GM23338 (cell line): ENCODE data around the gene GAB2. TPM values are rescaled to one million over a fixed set of nuclear protein-coding genes. Genes with fewer than 3 reads are reported as not detected.

Source experiments
- ATAC-seq: fragments of 200-7000 bp; cut with Tn5 transposase; 3 replicates; pipeline ENCODE4 v1.9.1; 2020
- DNase-seq: peaks from one replicate; pipeline ENCODE4 v3.0.0-alpha.2; 2015; ENCODE audit warnings: low spot score
- H2AFZ ChIP-seq: fragments of 200-600 bp; sonication (generic); 2 replicates; pipeline ENCODE4 v1.8.0; 2016; ENCODE audit warnings: antibody characterized with exemption, mild to moderate bottlenecking, moderate library complexity
- H3F3A ChIP-seq: fragments of 200-600 bp; sonication (generic); replicated peaks from 2 replicates; pipeline ENCODE4 v1.8.0; 2017; ENCODE audit warnings: antibody characterized with exemption, mixed run types, low read depth
- H3K27ac ChIP-seq: fragments of 200-600 bp; sonication (generic); 2 replicates; pipeline ENCODE4 v1.6.1; 2016; ENCODE audit warnings: low read depth
- H3K27me3 ChIP-seq: fragments of 200-600 bp; sonication (generic); 2 replicates; pipeline ENCODE4 v1.8.0; 2016; ENCODE audit warnings: mild to moderate bottlenecking, mixed run types, moderate library complexity; ENCODE audit not compliant: insufficient read depth
- H3K36me3 ChIP-seq: fragments of 200-600 bp; sonication (generic); 2 replicates; pipeline ENCODE4 v1.8.0; 2016; ENCODE audit warnings: mild to moderate bottlenecking; ENCODE audit not compliant: insufficient read depth
- H3K4me1 ChIP-seq: fragments of 200-600 bp; sonication (generic); 2 replicates; pipeline ENCODE4 v1.8.0; 2016; ENCODE audit warnings: mild to moderate bottlenecking, moderate library complexity; ENCODE audit not compliant: insufficient read depth
- H3K4me2 ChIP-seq: fragments of 200-600 bp; sonication (generic); 2 replicates; pipeline ENCODE4 v1.7.1; 2017; ENCODE audit warnings: mixed run types
- H3K4me3 ChIP-seq: fragments of 200-600 bp; sonication (generic); 2 replicates; pipeline ENCODE4 v1.6.1; 2016; ENCODE audit warnings: mixed run types
- H3K79me2 ChIP-seq: fragments of 200-600 bp; sonication (generic); replicated peaks from 2 replicates; pipeline ENCODE4 v1.8.0; 2017; ENCODE audit warnings: mild to moderate bottlenecking; ENCODE audit not compliant: insufficient read depth
- H3K9me2 ChIP-seq: fragments of 200-600 bp; sonication (generic); 2 replicates; pipeline ENCODE4 v1.8.0; 2017; ENCODE audit not compliant: insufficient read depth
- H4K20me1 ChIP-seq: fragments of 200-600 bp; sonication (generic); replicated peaks from 2 replicates; pipeline ENCODE4 v1.8.0; 2017; ENCODE audit warnings: mild to moderate bottlenecking; ENCODE audit not compliant: insufficient read depth
- H3K27ac Mint-ChIP-seq: 2 replicates; pipeline ENCODE4 v1.8.0; 2020; ENCODE audit warnings: inconsistent platforms, mild to moderate bottlenecking, moderate library complexity, mixed read lengths
- H3K27me3 Mint-ChIP-seq: 3 replicates; pipeline ENCODE4 v1.8.0; 2022; ENCODE audit warnings: low read depth, mild to moderate bottlenecking, moderate library complexity, mixed read lengths, inconsistent platforms; ENCODE audit not compliant: insufficient read depth, poor library complexity
- H3K36me3 Mint-ChIP-seq: 3 replicates; pipeline ENCODE4 v1.8.0; 2021; ENCODE audit warnings: low read depth, mild to moderate bottlenecking, inconsistent platforms, moderate library complexity, mixed read lengths
- H3K4me1 Mint-ChIP-seq: 3 replicates; pipeline ENCODE4 v1.8.0; 2020; ENCODE audit warnings: mild to moderate bottlenecking, inconsistent platforms, mixed read lengths
- H3K4me3 Mint-ChIP-seq: 3 replicates; pipeline ENCODE4 v1.8.0; 2021; ENCODE audit warnings: moderate library complexity, mild to moderate bottlenecking, inconsistent platforms, mixed read lengths
- H3K9me3 Mint-ChIP-seq: 3 replicates; pipeline ENCODE4 v1.8.0; 2020; ENCODE audit warnings: moderate library complexity, mild to moderate bottlenecking, inconsistent platforms, mixed read lengths
- CREB1 ChIP-seq: fragments of 250-450 bp; sonication (Bioruptor Pico); IDR thresholded peaks from 2 replicates; pipeline ENCODE4 v1.5.0; 2020; ENCODE audit warnings: low read depth, mild to moderate bottlenecking, moderate library complexity
- ETS1 ChIP-seq: IDR thresholded peaks from 2 replicates; pipeline ENCODE4 v1.6.1; 2016; ENCODE audit warnings: antibody characterized with exemption
- EZH2 ChIP-seq: fragments of 200-600 bp; sonication (generic); IDR thresholded peaks from one replicate; pipeline ENCODE4 v1.8.0; 2017; ENCODE audit warnings: antibody characterized with exemption, mild to moderate bottlenecking, low read depth; ENCODE audit not compliant: unreplicated experiment
- JUNB ChIP-seq: IDR thresholded peaks from one replicate; pipeline ENCODE4 v1.6.1; 2016; ENCODE audit warnings: antibody characterized with exemption; ENCODE audit not compliant: unreplicated experiment
- POLR2AphosphoS5 ChIP-seq: IDR thresholded peaks from 2 replicates; pipeline ENCODE4 v1.6.1; 2016; ENCODE audit warnings: antibody characterized with exemption, low read depth
- REST ChIP-seq: IDR thresholded peaks from one replicate; pipeline ENCODE4 v1.6.1; 2018; ENCODE audit warnings: antibody characterized with exemption; ENCODE audit not compliant: unreplicated experiment
- ZNF114 ChIP-seq: fragments of 250-450 bp; sonication (Bioruptor Pico); IDR thresholded peaks from 2 replicates; pipeline ENCODE4 v1.5.0; 2020; ENCODE audit warnings: mild to moderate bottlenecking, moderate library complexity
- polyA plus RNA-seq: library from polyadenylated mRNA; unstranded; fragments of >200 nt; fragmentation: Nextera tagmentation; extraction: Ambion mirVana; gene quantifications from 2 replicates; pipeline ENCODE4 v1.2.1, GENCODE V29; 2016
- total RNA-seq: library from RNA; depleted of rRNA; stranded (reverse); fragments of >200 nt; shearing (Covaris generic); gene quantifications from 2 replicates; pipeline ENCODE4 v1.2.3, GENCODE V29; 2014

Gene GAB2
- total and polyA plus RNA-seq, 2 experiments from 2014 or later: 2.0 to 10.8 TPM

- Mint-ChIP-seq H3K27ac (no peak overlapping the region), H3K36me3 (peaks cover 5% of the 10 kb centered on the region; the same call in 2 of the 3 replicates), H3K27me3 (no peaks in the 10 kb centered on the region), H3K4me1 (peaks cover 6% of the 10 kb centered on the region; the same call in 2 of the 3 replicates), H3K9me3 (peaks cover 4% of the 10 kb centered on the region; the same call in 1 of the 3 replicates), H3K4me3 (no peak overlapping the region)
- no peaks in the 10 kb centered on the region for H3F3A ChIP-seq
- H3K36me3 ChIP-seq: no peaks in the 10 kb centered on the region
- H3K4me2 ChIP-seq: no peak overlapping the region
- no peak for DNase-seq
- no peak for ATAC-seq
- no peak overlapping the region for H2AFZ ChIP-seq
- H3K27ac ChIP-seq: no peak overlapping the region
- no peaks in the 10 kb centered on the region for H3K27me3 ChIP-seq
- H4K20me1 ChIP-seq: no peaks in the 10 kb centered on the region
- 0 out of 2 replicates have a peak, but pooled peaks cover 5% of the 10 kb centered on the region for H3K9me2 ChIP-seq
- no peaks in the 10 kb centered on the region for H3K4me1 ChIP-seq
- TF ChIP-seq ETS1: no peak
- TF ChIP-seq JUNB: no peak
- TF ChIP-seq POLR2AphosphoS5: no peak
- no peaks in the 10 kb centered on the region for H3K79me2 ChIP-seq
- H3K4me3 ChIP-seq: no peak overlapping the region
Measured at GRCh38 chr11:78338702-78339101, 78.9 kb downstream of the GAB2 start.

GRCh38 chr11:78338138-78338537 lies 79.5 kb downstream of the GAB2 start:
- H3K9me2 ChIP-seq: 0 out of 2 replicates have a peak, but pooled peaks cover 5% of the 10 kb centered on the region
- no peak overlapping the region for H3K4me3 ChIP-seq
- Mint-ChIP-seq H3K4me3 (no peak overlapping the region), H3K4me1 (peaks cover 6% of the 10 kb centered on the region; the same call in 2 of the 3 replicates), H3K36me3 (peaks cover 5% of the 10 kb centered on the region; the same call in 2 of the 3 replicates), H3K27me3 (no peaks in the 10 kb centered on the region), H3K27ac (no peak overlapping the region), H3K9me3 (peaks cover 4% of the 10 kb centered on the region; the same call in 1 of the 3 replicates)
- no peaks in the 10 kb centered on the region for H3K4me1 ChIP-seq
- H3K27me3 ChIP-seq: no peaks in the 10 kb centered on the region
- H3K27ac ChIP-seq: no peak overlapping the region
- no peak overlapping the region for H2AFZ ChIP-seq
- TF ChIP-seq POLR2AphosphoS5 (no peak), ETS1 (no peak), EZH2 (no peak)
- no peaks in the 10 kb centered on the region for H3K79me2 ChIP-seq
- DNase-seq (no peak), ATAC-seq (no peak)
- H3K36me3 ChIP-seq: no peaks in the 10 kb centered on the region
- no peak overlapping the region for H3K4me2 ChIP-seq
- H4K20me1 ChIP-seq: no peaks in the 10 kb centered on the region
- no peaks in the 10 kb centered on the region for H3F3A ChIP-seq

- H3F3A ChIP-seq: no peaks in the 10 kb centered on the region
- no peak overlapping the region for H3K4me3 ChIP-seq
- no peaks in the 10 kb centered on the region for H3K4me1 ChIP-seq
- ATAC-seq: no peak
- H3K27me3 ChIP-seq: no peaks in the 10 kb centered on the region
- no peak overlapping the region for H3K4me2 ChIP-seq
- TF ChIP-seq EZH2: no peak
- no peak for TF ChIP-seq REST
- no peak for TF ChIP-seq ZNF114
- TF ChIP-seq CREB1: no peak
- no peaks in the 10 kb centered on the region for H3K36me3 ChIP-seq
- Mint-ChIP-seq H3K4me3 (no peak overlapping the region), H3K36me3 (peaks cover 5% of the 10 kb centered on the region; the same call in 2 of the 3 replicates), H3K9me3 (peaks cover 4% of the 10 kb centered on the region; the same call in 1 of the 3 replicates), H3K27ac (no peak overlapping the region), H3K4me1 (peaks cover 6% of the 10 kb centered on the region; the same call in 2 of the 3 replicates), H3K27me3 (no peaks in the 10 kb centered on the region)
- H3K79me2 ChIP-seq: no peaks in the 10 kb centered on the region
- no peak for DNase-seq
- no peaks in the 10 kb centered on the region; the same call in 1 of the 2 replicates for H4K20me1 ChIP-seq
- no peak overlapping the region for H2AFZ ChIP-seq
- 0 out of 2 replicates have a peak, but pooled peaks cover 5% of the 10 kb centered on the region for H3K9me2 ChIP-seq
- H3K27ac ChIP-seq: no peak overlapping the region
Measured at GRCh38 chr11:78337554-78337924, 80.1 kb downstream of the GAB2 start.
